Thyroid gland (tissue), 4 donors: ENCODE results near the gene SLC28A2. TPM values are rescaled to one million over a fixed set of nuclear protein-coding genes. Genes with fewer than 3 reads are reported as not detected.

ENCODE experiments used
- total RNA-seq, 4 donors: library from RNA; depleted of rRNA; stranded (reverse); fragments of >200 nt; gene quantifications; one replicate each; pipeline ENCODE4 v1.2.3, GENCODE V29; 2016

SLC28A2 gene
- total RNA-seq, 4 donors from 2014 or later: not detected

Other genes starting within 250 kb of the SLC28A2 start
- gene SORD, start 229.0 kb upstream of the SLC28A2 start, total RNA-seq: 100 to 1,000 TPM; 241 to 831 (median 477) TPM
- gene DUOX2, start 138.1 kb upstream of the SLC28A2 start, total RNA-seq: 100 to 1,000 TPM in 2 of 4 donors, 10 to 100 TPM in 2; 44.5 to 238 (median 152) TPM
- 10 to 100 TPM; 11.8 to 48.4 (median 27.0) TPM for gene DUOXA2, start 137.9 kb upstream of the SLC28A2 start, total RNA-seq
- gene DUOXA1, start 122.4 kb upstream of the SLC28A2 start, total RNA-seq: 100 to 1,000 TPM in 3 of 4 donors, 10 to 100 TPM in 1; 97.0 to 187 (median 150) TPM
- 100 to 1,000 TPM; 132 to 313 (median 234) TPM for gene DUOX1, start 122.2 kb upstream of the SLC28A2 start, total RNA-seq
- 10 to 100 TPM in 1 of 4 donors, 1 to 10 TPM in 3; 8.0 to 15.9 (median 8.7) TPM for gene SHF, start 64.3 kb upstream of the SLC28A2 start, total RNA-seq
- gene GATM, start 126.3 kb downstream of the SLC28A2 start, total RNA-seq: 10 to 100 TPM; 20.6 to 62.3 (median 51.0) TPM